PC-3 (cell line): ENCODE results near the gene IGFBP6. TPM values are rescaled to one million over a fixed set of nuclear protein-coding genes. Genes with fewer than 3 reads are reported as not detected.

ENCODE experiments used
- ATAC-seq: fragments of 200-7000 bp; cut with Tn5 transposase; 2 replicates; pipeline ENCODE4 v1.9.1; 2020; ENCODE audit warnings: mild to moderate bottlenecking, moderate library complexity
- BruUV-seq: library from RNA; stranded (reverse); fragments of 400-500 nt; replicated peaks from 2 replicates; lab custom pipeline; 2021; lab: Mats Ljungman, UMichigan
- CTCF ChIA-PET: fragments of 300-600 bp; sonication (Branson Sonifier 250); formaldehyde crosslinking; loops from one replicate; lab custom pipeline; 2022; ENCODE audit warnings: antibody characterized with exemption; lab: Charles Lee
- POLR2A ChIA-PET: fragments of 300-600 bp; sonication (Branson Sonifier 250); formaldehyde crosslinking; loops from one replicate; lab custom pipeline; 2022; ENCODE audit warnings: antibody characterized with exemption; ENCODE audit not compliant: unreplicated experiment; lab: Charles Lee
- DNase-seq: peaks from one replicate; pipeline ENCODE4 v3.0.0-alpha.2; 2015
- H2AFZ ChIP-seq: fragments of 300-600 bp; sonication (generic); 2 replicates; pipeline ENCODE4 v1.6.0; 2016; ENCODE audit warnings: antibody characterized with exemption, low read length
- H3F3A ChIP-seq: fragments of 300-600 bp; sonication (generic); one replicate; pipeline ENCODE4 v1.6.0; 2017; ENCODE audit warnings: antibody characterized with exemption, low read length, control low read depth, mild to moderate bottlenecking; ENCODE audit not compliant: unreplicated experiment
- H3K27ac ChIP-seq: fragments of 300-600 bp; sonication (generic); 2 replicates; pipeline ENCODE4 v1.5.1; 2016; ENCODE audit warnings: mild to moderate bottlenecking, low read length
- H3K27me3 ChIP-seq: fragments of 300-600 bp; sonication (generic); 2 replicates; pipeline ENCODE4 v1.6.1; 2016; ENCODE audit warnings: low read length, mixed read lengths
- H3K36me3 ChIP-seq: fragments of 300-600 bp; sonication (generic); 2 replicates; pipeline ENCODE4 v1.6.1; 2016; ENCODE audit warnings: low read depth, mixed run types, low read length, mixed read lengths
- H3K4me1 ChIP-seq: fragments of 300-600 bp; sonication (generic); 2 replicates; pipeline ENCODE4 v1.5.1; 2016; ENCODE audit warnings: low read length; ENCODE audit not compliant: insufficient read depth
- H3K4me2 ChIP-seq: fragments of 300-600 bp; sonication (generic); 2 replicates; pipeline ENCODE4 v1.6.0; 2016; ENCODE audit warnings: low read length
- H3K4me3 ChIP-seq: fragments of 300-600 bp; sonication (generic); 2 replicates; pipeline ENCODE4 v1.5.1; 2016; ENCODE audit warnings: mild to moderate bottlenecking, low read length, mixed read lengths
- H3K79me2 ChIP-seq: fragments of 300-600 bp; sonication (generic); 2 replicates; pipeline ENCODE4 v1.6.1; 2017; ENCODE audit warnings: low read length, mixed read lengths
- H3K9ac ChIP-seq: fragments of 300-600 bp; sonication (generic); 2 replicates; pipeline ENCODE4 v1.6.0; 2016; ENCODE audit warnings: mild to moderate bottlenecking, low read length
- H3K9me2 ChIP-seq: fragments of 300-600 bp; sonication (generic); replicated peaks from 2 replicates; pipeline ENCODE4 v1.6.1; 2016; ENCODE audit warnings: mixed run types, low read length, mixed read lengths
- H3K9me3 ChIP-seq: fragments of 300-600 bp; sonication (generic); 2 replicates; pipeline ENCODE4 v1.6.1; 2016; ENCODE audit warnings: low read length, mixed read lengths
- H4K20me1 ChIP-seq: fragments of 300-600 bp; sonication (generic); 2 replicates; pipeline ENCODE4 v1.6.1; 2016; ENCODE audit warnings: low read length, mixed read lengths
- EZH2 ChIP-seq: fragments of 300-600 bp; sonication (generic); IDR thresholded peaks from one replicate; pipeline ENCODE4 v1.6.1; 2017; ENCODE audit warnings: antibody characterized with exemption, mild to moderate bottlenecking, low read length; ENCODE audit not compliant: unreplicated experiment
- EZH2phosphoT487 ChIP-seq: fragments of 300-600 bp; sonication (generic); IDR thresholded peaks from 2 replicates; pipeline ENCODE4 v1.6.1; 2018; ENCODE audit warnings: mild to moderate bottlenecking, antibody characterized with exemption, low read length, borderline replicate concordance
- intact Hi-C: fragments of 100-400 bp; cut with micrococcal nuclease; formaldehyde crosslinking; loops from 2 replicates; pipeline ENCODE4 v1.9.0; 2023
- total RNA-seq: library from RNA; depleted of rRNA; stranded (reverse); fragments of >200 nt; gene quantifications from 2 replicates; pipeline ENCODE4 v1.2.3, GENCODE V29; 2014
- TF ChIP-seq, protein P1 (sequence below): fragments of 300-600 bp; sonication (generic); conservative IDR thresholded peaks from 2 replicates; pipeline ENCODE4 v1.5.1; 2017; ENCODE audit warnings: antibody characterized with exemption, low read depth, mild to moderate bottlenecking, low read length

Gene IGFBP6
- total RNA-seq, 1 experiment from 2014 or later: 256 TPM

DNA sequence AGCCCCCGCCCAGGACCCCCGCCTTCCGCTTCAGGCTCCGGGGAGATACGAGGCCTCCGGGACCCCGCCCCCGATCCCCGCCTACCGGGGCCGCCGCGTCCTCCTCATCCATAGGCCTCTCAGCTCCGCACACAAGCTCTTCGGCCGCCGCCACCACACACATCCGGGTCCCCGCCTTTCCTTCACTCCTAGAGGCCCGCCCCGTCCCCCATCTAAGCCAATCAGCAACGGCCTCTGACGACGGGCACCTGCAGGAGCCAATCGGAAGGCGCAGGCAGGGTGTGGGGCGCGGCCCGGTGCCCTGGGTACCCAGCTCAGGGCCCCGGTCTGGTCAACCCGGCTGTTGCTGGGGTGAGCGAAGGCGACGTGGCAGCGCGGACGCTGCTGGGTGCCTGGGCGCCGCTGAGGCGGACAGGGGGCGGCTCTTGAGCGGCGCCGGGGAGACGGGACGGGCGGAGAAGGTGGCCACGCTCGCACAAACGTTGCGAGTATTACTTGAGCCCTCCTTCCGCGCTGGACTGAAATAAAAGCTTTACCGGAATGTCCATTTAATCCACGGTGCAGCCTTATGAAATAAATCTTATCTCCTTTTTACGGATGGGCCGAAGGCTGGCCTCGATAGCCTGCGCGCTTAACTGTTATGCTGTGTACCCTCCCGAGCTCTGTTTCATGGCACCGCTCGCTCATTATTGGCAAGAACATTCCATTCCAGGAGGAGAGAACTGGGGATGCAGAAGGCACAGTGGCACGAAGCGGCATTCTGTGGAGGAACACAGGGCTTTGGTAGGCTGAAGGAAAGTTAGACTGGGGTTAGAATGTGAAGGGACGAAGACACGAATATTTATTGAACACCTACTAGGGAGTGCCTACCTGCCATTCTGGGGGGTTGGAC, 18.0 kb upstream of the IGFBP6 start, which contains the start of gene SPRYD3:
SPRYD3 (minus strand) TSS at position 165 of the 892 bp plus-strand sequence; CDS start at position 108, 57 bp downstream.
- H3K9me3 ChIP-seq: 0 out of 2 replicates have a peak, but pooled peaks cover 2% of the 10 kb centered on the region
- H3K27ac ChIP-seq: peak within 1 kb of the TSS; percentile 62
- H3K9me2 ChIP-seq: no peaks in the 10 kb centered on the region
- POLR2A ChIA-PET: interaction anchor here (0.5 to 1.1 kb wide), 13 partner anchors 8 to 1286 kb away, joined by 3 to 19 read pairs (median 5); partner anchors contain the start of genes EIF4B, IGFBP6 and KRT8
- TF ChIP-seq EZH2 (no peak), EZH2phosphoT487 (no peak)
- H4K20me1 ChIP-seq: no peaks in the 10 kb centered on the region
- no peaks in the 10 kb centered on the region for H3K27me3 ChIP-seq
- peak within 1 kb of the TSS; percentile 88 for H3K4me2 ChIP-seq
- ATAC-seq (peak; percentile 96), DNase-seq (peak; percentile 97)
- intact Hi-C loops: loop anchor here (1.0 kb wide), 1 partner anchor 19 kb away; no protein-coding TSS in a partner anchor
- TSS peak; percentile 98 for BruUV-seq
- CTCF ChIA-PET: interaction anchor here (0.7 to 2.0 kb wide), 6 partner anchors 13 to 342 kb away, joined by 3 to 17 read pairs (median 11); no protein-coding TSS in a partner anchor
- peaks cover 5% of the 10 kb centered on the region for H3K36me3 ChIP-seq
- H2AFZ ChIP-seq: peak within 1 kb of the TSS; percentile 95
- H3K4me3 ChIP-seq: peak within 1 kb of the TSS; percentile 76
- peak within 1 kb of the TSS; percentile 83 for H3K9ac ChIP-seq
- no peaks in the 10 kb centered on the region for H3F3A ChIP-seq
- peaks cover 20% of the 10 kb centered on the region for H3K79me2 ChIP-seq
- peaks cover 16% of the 10 kb centered on the region for H3K4me1 ChIP-seq

DNA sequence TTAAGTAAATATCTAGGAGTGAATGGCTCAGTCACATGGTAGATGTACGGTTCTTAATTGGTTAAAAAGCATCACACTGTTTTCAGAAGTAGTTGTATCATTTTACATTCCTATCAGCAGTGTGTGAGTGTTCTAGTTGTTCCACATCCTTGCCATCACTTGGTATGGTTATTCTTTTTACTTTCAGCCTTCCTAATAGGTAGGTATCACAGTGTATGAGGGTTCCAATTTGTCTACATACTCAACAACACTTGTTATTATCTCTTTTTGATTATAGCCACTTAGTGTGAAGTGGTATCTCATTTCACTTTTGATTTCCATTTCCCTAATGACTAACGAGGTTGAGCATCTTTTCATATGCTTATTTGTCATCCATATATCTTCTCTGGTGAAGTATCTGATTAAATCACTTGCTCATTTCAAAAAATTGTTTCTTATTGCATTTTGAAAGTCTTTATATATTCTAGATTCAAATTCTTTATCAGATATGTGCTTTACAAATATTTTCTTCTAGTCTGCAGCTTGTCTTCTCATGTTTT, 14.8 kb upstream of the IGFBP6 start:
- Histone ChIP-seq H3F3A (no peaks in the 10 kb centered on the region), H3K4me3 (no peak overlapping the region), H4K20me1 (no peaks in the 10 kb centered on the region), H2AFZ (no peak overlapping the region), H3K9me3 (0 out of 2 replicates have a peak, but pooled peaks cover 10% of the 10 kb centered on the region), H3K79me2 (peaks cover 12% of the 10 kb centered on the region), H3K36me3 (no peaks in the 10 kb centered on the region), H3K4me2 (no peak overlapping the region), H3K27me3 (no peaks in the 10 kb centered on the region), H3K4me1 (peaks cover 16% of the 10 kb centered on the region), H3K27ac (no peak overlapping the region), H3K9ac (no peak overlapping the region), H3K9me2 (no peaks in the 10 kb centered on the region)
- TF ChIP-seq EZH2: no peak
- TF ChIP-seq, protein P1, sequence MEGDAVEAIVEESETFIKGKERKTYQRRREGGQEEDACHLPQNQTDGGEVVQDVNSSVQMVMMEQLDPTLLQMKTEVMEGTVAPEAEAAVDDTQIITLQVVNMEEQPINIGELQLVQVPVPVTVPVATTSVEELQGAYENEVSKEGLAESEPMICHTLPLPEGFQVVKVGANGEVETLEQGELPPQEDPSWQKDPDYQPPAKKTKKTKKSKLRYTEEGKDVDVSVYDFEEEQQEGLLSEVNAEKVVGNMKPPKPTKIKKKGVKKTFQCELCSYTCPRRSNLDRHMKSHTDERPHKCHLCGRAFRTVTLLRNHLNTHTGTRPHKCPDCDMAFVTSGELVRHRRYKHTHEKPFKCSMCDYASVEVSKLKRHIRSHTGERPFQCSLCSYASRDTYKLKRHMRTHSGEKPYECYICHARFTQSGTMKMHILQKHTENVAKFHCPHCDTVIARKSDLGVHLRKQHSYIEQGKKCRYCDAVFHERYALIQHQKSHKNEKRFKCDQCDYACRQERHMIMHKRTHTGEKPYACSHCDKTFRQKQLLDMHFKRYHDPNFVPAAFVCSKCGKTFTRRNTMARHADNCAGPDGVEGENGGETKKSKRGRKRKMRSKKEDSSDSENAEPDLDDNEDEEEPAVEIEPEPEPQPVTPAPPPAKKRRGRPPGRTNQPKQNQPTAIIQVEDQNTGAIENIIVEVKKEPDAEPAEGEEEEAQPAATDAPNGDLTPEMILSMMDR: no peak
- TF ChIP-seq EZH2phosphoT487: no peak
- CTCF ChIA-PET: no interaction called here
- BruUV-seq: no TSS peak
- DNase-seq (no peak), ATAC-seq (no peak)
- POLR2A ChIA-PET: no interaction called here
- intact Hi-C loops: no loop called here

DNA sequence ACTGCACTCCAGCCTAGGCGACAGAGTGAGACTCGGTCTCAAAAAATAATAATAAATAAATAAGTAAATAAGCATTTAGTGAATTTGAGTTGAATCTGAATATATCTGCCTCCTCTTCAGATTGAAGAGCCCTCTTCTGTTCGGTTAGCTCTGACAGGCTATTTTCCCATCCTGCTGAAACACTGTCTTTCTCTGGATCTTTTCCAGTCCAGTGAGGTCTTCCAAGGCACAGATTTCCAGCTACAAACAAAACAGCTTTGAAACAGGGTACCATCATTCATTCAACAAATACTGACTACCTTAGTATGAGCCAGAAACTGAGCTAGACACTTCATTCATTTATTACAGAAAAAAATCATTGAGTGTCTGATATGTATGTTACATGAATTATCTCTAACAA, 11.1 kb upstream of the IGFBP6 start:
- intact Hi-C loops: no loop called here
- BruUV-seq: no TSS peak
- no peak for DNase-seq
- no peaks in the 10 kb centered on the region for H3K4me1 ChIP-seq
- H4K20me1 ChIP-seq: no peaks in the 10 kb centered on the region
- 0 out of 2 replicates have a peak, but pooled peaks cover 10% of the 10 kb centered on the region for H3K9me3 ChIP-seq
- H3K79me2 ChIP-seq: no peaks in the 10 kb centered on the region
- no peak overlapping the region for H3K9ac ChIP-seq
- H3F3A ChIP-seq: no peaks in the 10 kb centered on the region
- H3K4me2 ChIP-seq: no peak overlapping the region
- ChIA-PET CTCF (no interaction called here), POLR2A (no interaction called here)
- H3K4me3 ChIP-seq: no peak overlapping the region
- no peak for ATAC-seq
- H3K9me2 ChIP-seq: no peaks in the 10 kb centered on the region
- TF ChIP-seq EZH2phosphoT487: no peak
- TF ChIP-seq, protein P1: no peak
- no peak for TF ChIP-seq EZH2
- H3K27me3 ChIP-seq: no peaks in the 10 kb centered on the region
- H3K36me3 ChIP-seq: no peaks in the 10 kb centered on the region
- no peak overlapping the region for H2AFZ ChIP-seq
- H3K27ac ChIP-seq: no peak overlapping the region
